ENCODE data around the gene CYP3A5.
"Not testable (repeated sequence)": the region's sequence is repeated elsewhere in the genome, so short reads cannot be mapped to it uniquely, and the experiment has no call there.

The CYP3A5 gene

DNA sequence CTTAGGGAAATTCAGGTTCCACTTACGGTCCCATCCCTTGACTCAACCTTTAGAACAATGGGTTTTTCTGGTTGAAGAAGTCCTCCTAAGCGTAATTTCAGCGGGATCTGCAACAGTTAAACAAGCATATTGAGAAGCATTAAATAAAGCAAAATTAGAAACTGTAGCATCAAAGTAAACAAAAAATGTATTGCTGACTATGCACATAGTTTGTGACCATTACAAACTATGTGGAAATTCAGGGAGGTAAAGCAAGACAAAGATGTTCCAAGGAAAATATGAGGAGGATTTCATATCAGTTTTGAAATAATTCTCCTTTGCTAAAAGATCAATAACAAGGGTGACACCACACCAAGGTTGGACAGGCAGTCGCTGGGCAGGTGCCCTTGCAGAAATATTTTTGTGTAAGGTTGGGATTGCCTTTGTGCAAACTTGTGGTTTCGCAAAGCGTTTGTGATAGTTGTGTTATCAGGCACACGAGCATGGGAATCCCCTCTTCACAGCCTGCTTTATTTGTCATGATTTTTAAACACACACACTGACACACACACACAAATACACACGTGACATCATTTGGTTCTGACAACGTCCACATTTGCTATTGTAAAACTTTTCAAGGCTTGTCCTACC is 5.4 kb upstream of the CYP3A5 start:
- DNase-seq = no peak

DNA sequence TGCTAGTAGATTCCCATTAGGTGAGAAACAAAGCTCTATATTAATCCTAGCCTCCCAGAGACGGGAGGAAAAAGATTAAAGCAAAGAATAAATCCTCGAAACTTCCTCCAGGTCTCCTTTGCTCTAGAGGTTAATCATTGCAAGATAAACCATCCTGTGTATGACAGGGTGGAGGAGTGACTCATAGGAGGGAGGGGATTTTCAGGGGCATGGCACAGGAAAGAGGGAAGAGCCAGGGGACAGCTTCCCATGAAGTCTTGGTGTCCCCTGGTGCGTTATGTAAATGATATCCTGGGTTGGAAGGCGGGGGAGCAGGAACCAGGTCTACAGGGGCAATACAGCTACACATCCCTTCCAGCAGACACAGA is 780 bp downstream of the CYP3A5 start:
- DNase-seq = peak; percentile 41 to 56 (median 56)

DNA sequence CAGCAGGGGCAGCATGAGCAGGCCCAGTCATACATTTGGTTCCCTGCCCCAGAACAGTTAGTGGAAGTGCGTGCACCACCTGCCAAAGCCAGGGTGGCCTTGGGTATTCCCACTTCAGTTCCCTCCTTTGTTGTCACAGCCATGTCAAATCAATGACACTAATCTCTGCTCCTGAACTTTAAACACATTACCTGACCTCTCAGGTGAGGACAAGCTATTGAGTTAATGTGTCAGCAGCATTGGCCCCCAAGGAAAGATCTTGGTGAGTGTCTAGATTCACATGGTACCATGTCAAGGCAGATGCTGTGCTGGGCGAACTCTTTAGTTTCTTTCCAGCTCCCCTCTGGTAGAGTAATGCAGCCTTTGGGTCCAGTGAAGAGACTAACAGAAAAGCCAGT is 2.1 kb downstream of the CYP3A5 start:
- no peak for DNase-seq

DNA sequence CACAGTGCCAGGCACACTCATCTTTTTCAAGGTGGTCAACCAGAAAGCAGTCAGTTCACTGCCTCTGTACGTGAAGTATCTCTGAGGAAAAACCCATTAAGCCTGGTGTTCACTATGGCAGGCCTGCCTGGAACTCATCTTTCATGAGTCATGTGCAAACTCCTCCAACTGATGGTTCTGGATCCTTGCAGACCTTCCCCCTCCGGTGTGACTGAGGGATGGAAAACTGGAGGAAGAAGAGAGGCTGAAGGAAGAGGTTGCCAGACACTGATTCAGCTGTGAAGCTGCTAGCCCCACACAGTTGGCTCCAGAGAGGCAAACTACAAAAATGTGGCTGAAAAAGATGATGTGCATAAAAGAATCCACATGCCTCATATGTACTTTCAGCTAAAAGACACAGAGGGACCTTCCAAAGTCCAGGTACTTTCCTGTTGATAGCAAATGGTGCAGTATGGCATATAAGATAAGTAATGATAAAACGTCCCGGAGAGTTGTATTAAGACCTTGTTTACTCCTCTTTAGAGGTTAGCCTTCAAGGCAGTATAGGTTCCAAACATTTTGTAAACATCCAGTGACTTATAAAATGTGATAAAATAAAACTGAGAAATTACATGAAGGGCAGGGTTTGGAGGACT is 2.7 kb downstream of the CYP3A5 start:
- DNase-seq = no peak

DNA sequence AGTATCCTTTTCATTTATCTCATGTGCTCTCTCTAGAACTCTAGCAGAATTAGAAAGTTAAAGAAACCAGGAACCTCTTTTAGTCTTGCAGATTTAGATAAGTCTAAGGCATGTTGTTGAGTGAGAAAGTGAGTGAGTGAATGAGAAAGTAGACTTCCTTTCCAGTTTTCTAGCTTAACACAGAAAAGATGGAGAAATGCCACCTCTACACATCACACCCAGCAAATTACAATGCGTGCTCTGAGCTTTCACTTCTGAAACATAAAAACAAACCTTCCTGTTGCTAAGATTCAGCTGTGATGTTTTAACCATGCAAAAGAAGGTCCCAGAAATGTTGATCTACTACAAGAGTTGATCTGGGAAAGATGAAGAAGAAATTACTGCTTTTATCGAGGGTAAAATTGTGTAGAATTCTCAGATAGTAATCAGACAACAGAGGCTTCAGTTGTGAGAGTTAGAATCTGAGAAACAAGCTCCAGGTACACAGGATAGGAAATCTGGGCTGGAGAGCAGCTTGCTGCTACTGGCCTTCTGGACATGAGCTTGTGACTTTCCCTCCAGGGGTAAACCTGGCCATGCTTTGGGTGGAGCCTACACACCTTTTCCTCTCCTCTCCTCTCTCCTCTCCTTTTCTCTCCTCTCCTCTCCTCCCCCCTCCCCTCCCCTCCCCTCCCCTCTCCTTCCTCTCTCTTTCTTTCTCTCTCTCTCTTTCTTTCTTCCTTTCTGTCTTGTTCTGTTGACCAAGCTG is 4.6 kb downstream of the CYP3A5 start:
- no peak for DNase-seq

DNA sequence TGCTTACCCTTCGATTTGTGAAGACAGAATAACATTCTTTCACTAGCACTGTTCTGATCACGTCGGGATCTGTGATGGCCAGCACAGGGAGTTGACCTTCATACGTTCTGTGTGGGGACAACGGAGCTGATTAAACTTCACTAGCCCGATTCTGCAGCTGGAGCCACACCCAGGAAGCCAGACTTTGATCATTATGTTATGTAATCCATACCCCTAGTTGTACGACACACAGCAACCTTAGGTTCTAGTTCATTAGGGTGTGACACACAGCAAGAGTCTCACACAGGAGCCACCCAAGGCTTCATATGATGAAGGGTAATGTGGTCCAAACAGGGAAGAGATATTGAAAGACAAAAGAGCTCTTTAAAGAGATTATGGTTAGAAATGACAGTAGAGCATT is 7.2 kb downstream of the CYP3A5 start:
- DNase-seq = no peak

DNA sequence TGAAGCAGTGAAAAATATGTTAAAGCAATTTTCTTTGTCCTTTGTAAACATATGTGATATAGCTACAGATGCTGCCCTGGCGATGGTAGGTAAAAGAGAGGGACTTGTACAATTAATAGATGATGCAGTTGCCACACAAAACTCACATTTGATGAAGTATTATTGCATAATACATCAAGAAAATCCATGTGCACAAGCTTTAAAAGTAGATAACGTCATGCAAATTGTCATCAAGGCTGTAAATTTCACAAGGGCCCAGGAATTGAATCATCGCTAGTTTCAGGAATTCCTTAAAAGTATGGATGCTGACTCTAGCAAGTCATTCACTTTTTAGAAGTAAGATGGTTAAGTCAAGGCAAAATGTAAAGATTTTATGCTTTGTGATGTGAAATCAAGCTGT is 10.0 kb downstream of the CYP3A5 start:
- peak in 2 of 3 donors; percentile 10 to 28 for DNase-seq

DNA sequence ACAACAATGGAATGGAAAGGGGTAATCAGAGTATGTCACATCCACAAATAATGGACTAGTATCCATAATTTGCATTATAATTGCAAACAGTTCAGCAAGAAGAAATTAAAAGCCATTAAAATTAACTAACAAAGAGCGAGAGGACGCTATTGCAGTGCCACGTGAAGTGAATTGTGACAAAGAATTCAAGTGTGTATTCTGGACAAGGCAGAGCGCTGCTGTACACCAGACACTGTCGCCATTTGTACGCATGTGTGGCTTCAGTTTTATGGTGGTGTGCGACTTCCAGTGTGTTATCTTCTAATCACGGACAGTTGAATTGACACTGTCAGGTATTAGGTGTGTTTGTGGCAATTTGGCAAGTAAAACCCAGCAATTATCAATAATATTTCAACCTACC is 11.3 kb downstream of the CYP3A5 start:
- DNase-seq = no peak

DNA sequence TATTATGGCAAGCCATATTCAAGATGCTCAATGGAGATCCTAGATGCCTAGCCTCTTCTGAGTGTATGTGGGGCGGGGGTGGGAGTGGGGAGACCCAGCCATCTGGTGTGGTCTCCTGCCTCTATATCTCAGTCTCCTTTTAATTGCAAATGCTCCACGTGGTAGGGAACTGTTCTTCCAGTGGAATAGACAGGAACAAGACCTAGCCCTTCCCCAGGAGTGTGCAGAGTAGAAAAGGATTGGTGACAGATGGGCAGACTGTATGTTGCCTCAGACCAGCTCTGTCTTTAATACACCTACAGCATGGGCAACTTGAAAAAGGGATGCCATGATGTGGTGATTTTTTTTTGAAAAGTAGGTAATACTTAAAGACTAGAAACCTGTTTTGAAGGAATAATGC is 12.6 kb downstream of the CYP3A5 start:
- no peak for DNase-seq

DNA sequence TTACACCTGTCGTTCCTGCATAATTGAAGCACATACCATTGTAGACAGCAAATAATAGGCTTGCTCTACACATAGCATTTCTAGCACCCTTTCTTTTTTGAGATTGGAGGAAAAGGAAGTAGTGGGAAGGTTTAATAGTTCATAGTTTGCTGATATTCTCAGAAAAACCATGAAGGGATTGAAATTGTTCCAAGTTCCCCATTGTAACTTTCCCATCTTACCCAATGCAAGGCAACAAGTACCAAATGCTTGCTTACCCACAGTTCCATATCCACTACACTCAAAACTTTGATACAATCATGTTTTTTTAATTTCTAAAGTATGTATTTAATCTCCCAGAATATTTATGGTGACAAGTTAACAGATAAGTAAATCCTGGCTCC is 13.8 kb downstream of the CYP3A5 start:
- peak; percentile 61 to 84 (median 72) for DNase-seq

DNA sequence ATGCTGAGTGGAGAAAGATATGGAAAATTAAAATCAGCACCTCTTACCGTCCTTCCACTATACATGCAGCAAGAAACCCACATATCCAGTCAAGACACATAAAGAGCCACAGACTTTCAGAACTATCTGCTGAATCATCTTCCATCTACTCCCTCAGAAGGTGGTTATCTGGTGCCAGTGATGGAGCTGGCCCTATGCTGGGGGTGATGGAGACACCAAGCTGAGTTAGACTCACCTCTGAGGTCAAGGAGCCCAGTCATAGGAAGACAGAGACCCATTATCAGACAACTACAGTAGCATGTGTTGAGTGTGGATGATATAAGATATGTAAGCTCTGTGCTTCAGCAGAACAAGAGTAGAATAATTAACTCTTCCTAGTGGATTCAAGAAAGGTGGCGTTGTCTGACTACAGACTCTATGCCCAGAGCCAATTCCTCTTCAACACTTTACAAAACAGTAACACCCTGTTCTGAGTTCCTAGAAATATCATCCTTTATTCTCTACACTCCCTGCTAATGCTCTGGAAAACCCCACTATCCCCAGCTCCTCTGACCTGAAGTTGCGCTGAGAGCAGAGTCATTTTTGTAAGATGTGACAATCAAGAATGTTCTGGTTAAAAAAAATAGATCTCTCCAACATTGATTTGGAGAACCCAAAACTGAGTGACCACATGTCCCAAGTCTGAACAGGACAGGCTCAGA is 14.3 kb downstream of the CYP3A5 start:
- DNase-seq = peak in 2 of 3 donors; percentile 15 to 17

DNA sequence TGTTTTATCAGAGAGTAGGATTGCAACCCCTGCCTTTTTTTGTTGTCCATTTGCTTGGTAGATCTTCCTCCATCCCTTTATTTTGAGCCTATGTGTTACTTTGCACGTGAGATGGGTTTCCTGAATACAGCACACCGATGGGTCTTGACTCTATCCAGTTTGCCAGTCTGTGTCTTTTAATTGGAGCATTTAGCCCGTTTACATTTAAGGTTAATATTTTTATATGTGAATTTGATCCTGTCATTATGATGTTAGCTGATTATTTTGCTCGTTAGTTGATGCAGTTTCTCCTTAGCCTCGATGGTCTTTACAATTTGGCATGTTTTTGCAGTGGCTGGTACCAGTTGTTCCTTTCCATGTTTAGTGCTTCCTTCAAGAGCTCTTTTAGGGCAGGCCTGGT is 21.9 kb downstream of the CYP3A5 start:
- DNase-seq = not testable (repeated sequence)

DNA sequence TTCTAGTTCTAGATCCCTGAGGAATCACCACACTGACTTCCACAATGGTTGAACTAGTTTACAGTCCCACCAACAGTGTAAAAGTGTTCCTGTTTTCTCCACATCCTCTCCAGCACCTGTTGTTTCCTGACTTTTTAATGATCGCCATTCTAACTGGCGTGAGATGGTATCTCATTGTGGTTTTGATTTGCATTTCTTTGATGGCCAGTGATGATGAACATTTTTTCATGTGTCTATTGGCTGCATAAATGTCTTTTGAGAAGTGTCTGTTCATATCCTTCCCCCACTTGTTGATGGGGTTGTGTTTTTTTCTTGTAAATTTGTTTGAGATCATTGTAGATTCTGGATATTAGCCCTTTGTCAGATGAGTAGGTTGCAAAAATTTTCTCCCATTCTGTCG is 25.2 kb downstream of the CYP3A5 start:
- DNase-seq = not testable (repeated sequence)

DNA sequence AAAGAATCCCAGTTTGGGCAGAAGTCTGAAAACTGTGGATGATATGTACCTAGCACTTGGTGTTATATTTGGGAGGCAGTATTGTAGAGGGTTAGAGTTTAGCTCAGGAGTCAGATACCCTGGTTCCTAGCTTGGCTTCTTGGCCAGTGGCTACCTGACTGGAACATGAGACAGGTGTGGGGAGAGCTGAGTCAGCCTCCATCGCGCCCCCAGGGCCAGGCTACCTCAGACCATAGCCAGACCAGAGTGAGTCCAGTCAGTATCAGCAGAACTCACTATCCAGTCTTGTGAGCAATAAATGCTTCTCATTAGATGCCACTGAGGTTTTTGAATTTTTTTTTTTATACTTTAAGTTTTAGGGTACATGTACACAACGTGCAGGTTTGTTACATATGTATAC is 26.0 kb downstream of the CYP3A5 start:
- no peak for DNase-seq

DNA sequence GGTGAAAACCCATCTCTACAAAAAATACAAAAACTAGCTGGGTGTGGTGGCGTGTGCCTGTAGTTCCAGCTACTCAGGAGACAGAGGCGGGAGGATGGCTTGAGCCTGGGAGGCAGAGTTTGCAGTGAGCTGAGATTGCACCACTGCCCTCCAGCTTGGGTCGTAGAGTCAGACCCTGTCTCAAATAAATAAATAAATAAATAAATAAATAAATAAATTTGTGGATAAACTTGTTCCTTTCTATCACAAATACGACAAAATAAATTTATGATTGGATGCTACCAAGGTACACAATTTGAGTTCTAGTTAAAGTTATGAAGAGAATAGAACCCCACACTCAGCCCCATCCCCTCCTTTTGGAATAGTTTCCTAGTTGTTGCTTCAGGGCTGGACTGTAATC is 26.5 kb downstream of the CYP3A5 start:
- DNase-seq = not testable (repeated sequence)

DNA sequence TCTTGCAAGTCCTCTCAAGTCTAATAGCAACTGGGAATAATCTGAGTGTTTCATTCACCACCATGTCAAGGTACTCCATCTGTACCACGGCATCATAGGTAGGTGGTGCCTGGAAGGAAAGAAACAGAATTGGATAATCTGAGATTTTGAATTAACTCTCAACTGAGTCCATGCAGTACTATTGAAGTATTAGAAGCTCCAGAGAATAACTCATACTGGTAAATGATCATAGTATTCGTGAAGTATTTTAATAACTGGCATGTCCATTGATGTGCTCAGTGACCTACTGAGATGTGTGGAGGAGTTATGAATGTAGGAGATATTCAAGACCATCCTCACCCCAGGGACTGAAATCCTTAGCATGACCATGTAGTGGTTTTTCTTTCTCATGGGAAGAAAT is 27.1 kb downstream of the CYP3A5 start:
- no peak for DNase-seq

DNA sequence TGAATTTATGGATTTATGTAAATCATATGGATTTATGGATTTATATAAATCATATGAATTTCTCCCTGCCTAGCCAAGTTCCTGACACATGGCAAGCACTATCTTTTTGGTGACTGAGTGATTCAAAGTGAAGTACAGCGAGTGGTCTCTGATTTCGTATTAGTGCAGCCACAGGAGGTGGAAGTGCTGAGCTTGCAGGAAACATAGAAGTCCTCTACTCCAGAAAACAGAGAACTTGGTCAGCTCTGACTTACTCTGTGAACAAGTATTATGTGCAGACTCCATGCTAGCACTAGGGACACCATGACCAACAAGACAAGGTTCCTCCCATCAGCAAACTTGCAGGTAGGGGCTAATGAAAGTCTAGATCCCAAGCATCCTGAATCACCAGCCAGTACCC is 28.5 kb downstream of the CYP3A5 start:
- DNase-seq = no peak

DNA sequence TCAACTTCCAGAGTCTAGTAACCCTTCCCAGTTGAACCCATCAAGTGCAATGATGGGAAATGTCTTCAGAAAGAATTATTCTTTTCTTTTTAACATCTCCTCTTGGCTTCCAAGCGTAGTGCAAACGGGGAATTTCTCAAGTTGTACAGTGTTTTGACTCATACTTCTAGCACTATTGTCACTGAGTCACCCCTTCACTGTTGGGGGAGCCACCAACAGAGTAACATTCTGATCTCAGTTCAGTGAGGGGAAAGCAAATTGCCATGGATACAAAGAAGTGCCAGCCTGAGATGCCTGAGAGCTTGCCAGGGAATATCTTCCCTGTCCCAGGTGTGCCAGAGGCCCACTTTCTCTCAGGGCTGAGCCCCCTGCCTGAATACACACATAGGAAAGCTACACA is 31.0 kb downstream of the CYP3A5 start:
- DNase-seq = peak; percentile 11 to 34 (median 13)

DNA sequence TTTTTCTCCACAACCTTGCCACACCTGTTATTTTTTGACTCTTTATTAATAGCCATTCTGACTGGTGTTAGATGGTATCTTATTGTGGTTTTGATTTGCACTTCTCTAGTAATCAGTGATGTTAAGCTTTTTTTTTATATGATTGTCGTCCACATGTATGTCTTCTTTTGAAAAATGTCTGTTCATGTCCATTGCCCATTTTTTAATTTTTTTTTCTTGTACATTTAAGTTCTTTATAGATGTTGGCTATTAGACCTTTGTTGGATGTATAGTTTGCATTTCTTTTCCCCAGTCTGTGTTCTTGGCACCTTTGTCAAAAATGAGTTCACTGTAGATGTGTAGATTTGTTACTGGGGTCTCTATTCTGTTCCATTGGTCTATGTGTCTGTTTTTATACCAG is 34.2 kb downstream of the CYP3A5 start:
- no peak for DNase-seq

DNA sequence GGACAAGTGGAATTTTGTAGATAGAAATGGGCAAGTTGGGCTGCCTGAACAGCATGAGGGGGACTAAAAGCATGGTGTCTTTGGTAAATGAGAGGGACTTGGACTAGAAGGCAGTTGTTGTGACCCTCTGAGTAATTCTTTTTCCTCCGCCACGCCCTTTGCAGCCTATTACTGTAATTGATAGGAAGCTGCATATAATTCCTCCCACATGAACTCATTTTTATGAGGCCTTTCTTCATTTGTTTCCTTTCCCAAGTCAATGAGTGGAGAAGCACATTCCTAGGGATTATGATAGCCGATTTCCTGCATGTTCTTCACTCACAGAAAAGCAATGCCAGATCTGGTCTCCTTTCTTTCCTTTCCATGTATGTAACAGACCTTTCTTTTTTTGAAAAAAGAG is 35.4 kb downstream of the CYP3A5 start:
- no peak for DNase-seq

DNA sequence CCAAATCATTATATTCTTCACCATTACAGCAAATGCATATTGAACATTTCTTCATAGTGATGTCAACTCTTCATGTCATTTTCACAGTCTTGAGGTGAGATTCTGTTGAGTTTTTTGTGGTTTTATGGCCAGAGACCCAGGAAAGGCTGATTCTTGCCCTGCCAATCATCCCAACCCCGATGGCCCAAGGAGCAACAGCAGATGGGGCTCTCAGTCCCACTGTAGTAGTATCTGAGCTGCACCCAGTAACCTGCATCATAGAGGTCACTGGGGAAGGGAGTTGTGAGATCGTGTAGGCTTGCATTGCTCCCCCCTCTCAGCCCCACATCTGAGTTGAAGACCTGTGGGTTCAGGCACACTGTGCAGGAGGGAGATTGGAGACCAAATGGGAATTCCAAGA is 36.3 kb downstream of the CYP3A5 start:
- no peak for DNase-seq

DNA sequence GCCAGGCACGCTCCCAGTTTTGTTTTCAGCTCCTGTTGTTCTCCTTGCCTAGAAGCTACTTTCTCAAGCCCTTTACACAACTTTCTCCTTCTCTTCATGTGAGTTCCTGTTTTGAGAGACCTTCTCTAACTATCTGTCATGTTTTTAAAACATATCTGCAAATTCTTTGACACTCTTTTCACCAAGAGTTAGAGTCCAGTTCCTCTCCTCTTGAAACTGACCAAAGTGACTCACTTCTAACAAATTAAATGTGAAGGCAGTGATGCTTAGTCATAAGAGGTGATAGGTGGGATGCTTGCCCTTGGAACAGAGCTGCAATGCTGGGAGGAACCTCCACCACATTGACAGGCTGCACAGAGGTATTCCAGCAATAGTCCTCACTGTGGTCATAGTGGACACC is 37.8 kb downstream of the CYP3A5 start:
- peak in 2 of 3 donors; percentile 13 to 30 for DNase-seq

DNA sequence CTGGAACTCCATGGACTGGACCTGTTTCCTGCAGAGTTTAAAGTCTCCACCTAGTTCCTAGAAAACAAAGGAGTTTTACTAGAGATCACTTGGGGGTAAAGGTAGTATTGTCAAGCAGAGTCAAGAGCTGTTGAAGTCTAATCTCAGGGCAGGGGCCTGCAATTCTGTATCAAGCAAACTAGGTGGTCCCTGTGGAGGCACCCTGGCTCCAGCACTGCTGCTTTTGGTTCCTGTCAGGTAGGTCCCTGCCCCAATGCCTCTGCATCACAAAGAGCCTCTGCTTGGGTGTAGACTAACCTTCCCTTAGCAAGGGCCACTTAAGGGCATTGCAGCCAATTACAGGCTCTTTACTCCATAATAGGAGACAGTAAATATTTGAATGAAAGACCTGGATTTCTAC is 40.5 kb downstream of the CYP3A5 start:
- DNase-seq = no peak

DNA sequence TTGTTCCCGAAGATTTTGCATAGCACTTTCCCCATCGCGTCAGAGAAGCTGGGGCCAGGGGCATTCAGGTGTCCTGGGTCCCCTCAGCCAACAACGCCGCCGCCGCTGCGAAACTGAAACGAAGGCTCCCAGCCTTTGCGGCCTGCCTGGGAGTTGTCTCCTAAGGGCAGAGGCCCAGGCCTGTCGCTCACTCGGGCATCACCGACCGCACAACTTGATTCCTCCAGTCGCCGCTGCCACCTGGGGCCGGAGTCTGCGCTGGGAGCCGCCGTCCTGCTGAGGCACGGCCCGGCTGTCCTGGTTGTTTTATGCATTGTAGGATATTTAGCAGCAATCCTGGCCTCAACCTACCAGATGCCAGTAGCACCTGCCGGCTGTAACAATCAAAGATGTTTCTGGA is 41.1 kb downstream of the CYP3A5 start:
- no peak for DNase-seq

Data from suppressor macrophage treated with lipopolysaccharide for 1 hour (primary cell).